Subcutaneous abdominal adipose tissue (tissue), 5 donors: ENCODE results near the gene TMEM163.

Experiments used
- H3K27ac ChIP-seq: one replicate; pipeline ENCODE4 v1.7.0; 2013; ENCODE audit warnings: low read depth, mild to moderate bottlenecking, inconsistent platforms, low read length, moderate library complexity
- H3K27me3 ChIP-seq, 5 donors: one replicate each; pipeline ENCODE4 v1.7.0; 2013; ENCODE audit warnings: low read length in 5 of 5, inconsistent platforms in 1 of 5; ENCODE audit not compliant: control insufficient read depth in 5 of 5, insufficient read depth in 4 of 5
- H3K36me3 ChIP-seq, 5 donors: one replicate each; pipeline ENCODE4 v1.7.0; 2013; ENCODE audit warnings: low read length in 5 of 5; ENCODE audit not compliant: control insufficient read depth in 5 of 5, insufficient read depth in 5 of 5
- H3K4me1 ChIP-seq, 5 donors: one replicate each; pipeline ENCODE4 v1.7.0; 2013; ENCODE audit warnings: low read length in 5 of 5, mild to moderate bottlenecking in 3 of 5, moderate library complexity in 1 of 5; ENCODE audit not compliant: control insufficient read depth in 5 of 5, insufficient read depth in 5 of 5
- H3K4me3 ChIP-seq, 5 donors: one replicate each; pipeline ENCODE4 v1.7.0; 2013; ENCODE audit warnings: low read length in 5 of 5, low read depth in 1 of 5
- H3K9ac ChIP-seq, 5 donors: one replicate each; pipeline ENCODE4 v1.7.0; 2013; ENCODE audit warnings: low read length in 5 of 5, mild to moderate bottlenecking in 4 of 5, moderate library complexity in 3 of 5
- H3K9me3 ChIP-seq, 5 donors: one replicate each; pipeline ENCODE4 v1.7.0; 2013; ENCODE audit warnings: low read length in 5 of 5; ENCODE audit not compliant: control insufficient read depth in 5 of 5
- donor health status: healthy.
- donor health status: healthy.
- donor health status: healthy.
- donor health status: healthy.
- donor health status: healthy.

The TMEM163 gene

DNA sequence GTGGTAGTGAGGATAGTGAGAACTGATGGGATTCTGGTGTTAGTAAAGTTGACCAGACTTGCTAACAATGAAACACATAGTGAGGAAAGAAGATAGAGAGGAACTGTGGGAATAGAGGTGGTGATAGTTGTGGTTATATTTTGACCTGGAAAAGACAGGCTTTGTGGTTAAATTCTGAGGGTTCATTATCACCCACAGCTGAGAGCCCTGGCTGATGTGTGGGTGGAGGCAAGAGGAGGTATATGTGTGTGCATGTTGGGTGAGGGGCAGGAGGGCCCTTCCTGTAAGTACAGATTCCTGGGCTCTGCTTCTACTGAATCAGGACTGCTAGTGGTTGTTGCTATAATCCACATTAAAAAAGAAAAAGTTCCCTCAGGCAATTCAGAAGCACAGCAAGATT, 26.2 kb upstream of the TMEM163 start:
- Histone ChIP-seq H3K27me3 (no peaks in the 10 kb centered on the region), H3K27ac (no peak overlapping the region), H3K4me3 (no peak overlapping the region), H3K36me3 (no peaks in the 10 kb centered on the region), H3K9ac (no peak overlapping the region), H3K9me3 (no peaks in the 10 kb centered on the region), H3K4me1 (peaks cover 0 to 3% (median 0%) of the 10 kb centered on the region in 5 donors)

DNA sequence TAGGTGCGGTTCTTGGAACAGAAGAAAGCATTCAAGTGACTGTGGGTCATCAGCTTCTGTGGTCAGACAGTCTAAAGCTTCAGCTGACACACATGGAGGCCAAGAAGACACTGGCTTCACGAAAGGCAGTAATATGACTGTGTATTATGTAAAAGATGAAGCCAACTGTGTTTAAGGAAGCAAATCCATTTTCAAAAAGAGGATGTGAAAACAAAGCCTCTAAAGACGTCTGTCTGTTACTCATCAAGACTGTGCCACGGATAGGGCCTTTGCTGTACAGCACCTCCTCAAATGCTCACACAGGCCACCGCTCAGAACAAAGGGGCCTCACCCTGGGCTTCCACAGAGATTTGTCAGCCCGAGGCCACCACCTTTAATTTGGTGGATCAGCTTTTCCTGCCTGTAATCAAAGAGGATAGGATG, 21.1 kb upstream of the TMEM163 start:
- no peak overlapping the region for H3K27ac ChIP-seq
- H3K9ac ChIP-seq, result no peak overlapping the region
- peaks cover 0 to 16% (median 0%) of the 10 kb centered on the region in 5 donors for H3K4me1 ChIP-seq

DNA sequence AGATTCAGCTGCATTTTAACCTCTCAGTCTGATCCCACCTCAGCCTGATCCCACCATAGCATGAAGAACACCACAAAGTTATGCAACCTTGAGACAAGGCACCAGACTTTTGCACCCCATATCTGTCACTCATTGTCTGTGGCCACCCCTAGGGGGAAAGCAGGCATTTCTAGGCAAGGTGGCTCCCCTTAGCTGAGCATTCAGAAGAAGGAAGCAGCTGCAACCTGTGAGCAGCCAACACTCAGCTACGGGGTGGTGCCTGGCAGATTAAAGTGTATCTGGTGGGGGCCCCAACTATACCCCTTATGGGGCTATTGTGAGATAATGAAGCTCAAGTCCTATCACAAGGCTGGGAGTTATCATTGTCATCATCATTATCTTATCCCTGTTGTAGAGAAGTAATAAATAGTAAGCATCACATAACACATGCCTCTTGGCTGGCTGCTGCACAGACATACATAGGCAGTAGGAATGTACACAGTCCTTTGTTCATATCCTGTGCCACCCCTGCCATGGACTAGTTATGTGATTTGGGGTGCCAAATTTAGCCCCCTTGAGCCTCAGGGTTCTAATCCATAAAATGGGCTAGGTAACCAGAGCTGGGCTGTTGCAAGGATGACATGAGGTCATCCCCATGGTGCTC, 20.6 kb upstream of the TMEM163 start:
- no peak overlapping the region for H3K27ac ChIP-seq
- H3K4me3 ChIP-seq, result no peak overlapping the region
- no peaks in the 10 kb centered on the region for H3K9me3 ChIP-seq
- H3K36me3 ChIP-seq, result no peaks in the 10 kb centered on the region
- H3K9ac ChIP-seq, result no peak overlapping the region
- peaks cover 0 to 16% (median 0%) of the 10 kb centered on the region in 5 donors for H3K4me1 ChIP-seq
- peaks cover 0 to 5% (median 0%) of the 10 kb centered on the region in 5 donors for H3K27me3 ChIP-seq

More for the DNA sequence above, 21.1 kb upstream of the TMEM163 start:
- Histone ChIP-seq H3K9me3 (no peaks in the 10 kb centered on the region), H3K36me3 (no peaks in the 10 kb centered on the region), H3K4me3 (no peak overlapping the region), H3K27me3 (no peaks in the 10 kb centered on the region)

DNA sequence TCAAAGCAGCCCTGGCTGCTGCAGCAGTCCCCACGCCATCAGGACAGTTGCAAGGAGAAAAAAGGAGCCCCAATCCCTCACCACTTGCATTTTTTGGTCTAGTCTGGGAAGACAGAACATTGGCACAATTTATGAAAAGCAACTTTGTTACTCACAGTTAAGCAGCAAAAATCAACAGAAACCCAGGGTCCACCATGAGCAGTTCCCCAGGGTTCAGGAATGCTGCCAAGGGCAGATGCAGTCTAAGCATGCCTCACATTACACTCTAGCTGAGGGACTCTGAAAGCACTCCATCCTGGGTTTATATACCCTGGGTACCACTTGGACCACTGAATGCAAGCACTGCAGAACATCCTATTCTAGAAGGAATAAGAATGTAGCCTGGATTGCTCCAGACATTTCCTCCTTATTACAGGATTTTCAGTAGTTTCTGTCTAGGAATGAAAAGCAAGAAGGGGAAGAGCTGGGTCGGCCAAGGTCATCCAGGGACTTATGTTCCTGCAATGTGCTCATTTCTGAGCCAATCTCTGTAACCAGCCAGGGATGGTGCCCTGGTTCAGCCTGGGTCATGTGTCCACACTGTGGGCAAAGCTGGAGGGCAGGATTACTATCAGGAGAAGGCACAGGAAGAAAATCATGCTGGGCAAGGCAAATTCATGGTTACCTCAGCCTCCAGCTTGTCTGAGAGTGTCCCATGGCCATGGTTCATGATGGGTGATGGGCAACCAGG, 19.5 kb upstream of the TMEM163 start:
- H3K9ac ChIP-seq, result no peak overlapping the region
- peaks cover 0 to 7% (median 0%) of the 10 kb centered on the region in 5 donors for H3K27me3 ChIP-seq
- no peaks in the 10 kb centered on the region for H3K36me3 ChIP-seq
- no peak overlapping the region for H3K4me3 ChIP-seq
- no peak overlapping the region for H3K27ac ChIP-seq
- peaks cover 0 to 16% (median 0%) of the 10 kb centered on the region in 5 donors for H3K4me1 ChIP-seq
- no peaks in the 10 kb centered on the region for H3K9me3 ChIP-seq

DNA sequence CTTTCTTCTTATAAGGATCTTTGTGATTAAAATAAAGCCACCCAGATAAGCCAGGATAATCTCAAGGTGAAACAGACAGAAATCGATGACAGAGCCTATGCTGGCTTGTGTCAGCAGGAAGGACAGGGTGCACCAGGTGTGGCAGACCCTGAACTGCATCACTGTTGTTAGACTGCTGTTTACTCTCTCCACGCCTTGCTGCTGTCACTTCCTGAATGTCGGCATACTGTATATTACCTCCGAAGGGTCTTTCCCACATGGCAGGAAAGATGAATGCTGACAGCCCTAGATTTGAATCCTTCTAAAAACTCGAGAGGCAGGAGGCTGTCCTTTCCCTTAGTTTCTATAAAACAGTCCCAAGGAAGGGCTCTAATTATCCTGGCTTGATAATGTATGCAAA, 18.9 kb upstream of the TMEM163 start:
- Histone ChIP-seq H3K36me3 (no peaks in the 10 kb centered on the region), H3K27me3 (peaks cover 0 to 7% (median 0%) of the 10 kb centered on the region in 5 donors), H3K27ac (no peak overlapping the region), H3K9ac (no peak overlapping the region), H3K4me3 (no peak overlapping the region), H3K9me3 (no peaks in the 10 kb centered on the region), H3K4me1 (peaks cover 0 to 16% (median 0%) of the 10 kb centered on the region in 5 donors)

DNA sequence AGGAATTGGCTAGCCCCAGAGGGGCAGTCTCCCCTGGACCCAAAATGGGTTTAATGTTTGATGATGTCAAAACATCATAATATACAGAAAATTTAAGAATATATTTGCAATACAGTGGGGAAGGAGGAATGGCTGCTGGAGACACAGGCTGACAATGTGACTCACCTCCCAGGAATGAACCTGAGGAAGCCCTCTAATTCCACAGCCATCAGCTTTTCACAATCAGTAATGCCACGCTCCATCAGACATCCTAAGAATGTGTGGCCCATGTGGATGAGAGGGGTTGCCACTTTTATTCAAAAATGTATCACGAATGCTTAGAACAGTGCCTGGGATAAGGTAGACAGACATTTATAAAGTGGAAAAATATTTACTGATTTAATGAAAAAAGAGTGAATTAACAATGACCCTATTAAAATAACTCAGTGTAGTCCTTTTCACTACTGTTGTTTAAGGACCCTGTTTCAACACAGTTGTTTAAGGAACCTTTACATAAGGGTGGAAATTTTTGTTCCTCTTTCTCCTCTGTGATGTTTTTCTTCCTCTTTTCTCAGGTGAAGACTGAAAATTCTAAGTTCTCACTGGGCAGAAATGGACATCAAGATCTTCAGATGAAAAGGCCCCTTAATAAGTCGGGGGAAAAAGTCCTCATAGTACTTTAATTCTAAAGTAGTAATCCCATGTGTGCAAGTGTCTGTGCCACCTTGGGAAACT, 17.5 kb upstream of the TMEM163 start:
- Histone ChIP-seq H3K9ac (no peak overlapping the region), H3K27me3 (peaks cover 0 to 7% (median 0%) of the 10 kb centered on the region in 5 donors), H3K4me1 (peaks cover 0 to 16% (median 0%) of the 10 kb centered on the region in 5 donors), H3K27ac (no peak overlapping the region), H3K9me3 (peaks cover 0 to under 1% (median 0%) of the 10 kb centered on the region in 5 donors), H3K36me3 (no peaks in the 10 kb centered on the region), H3K4me3 (no peak overlapping the region)

DNA sequence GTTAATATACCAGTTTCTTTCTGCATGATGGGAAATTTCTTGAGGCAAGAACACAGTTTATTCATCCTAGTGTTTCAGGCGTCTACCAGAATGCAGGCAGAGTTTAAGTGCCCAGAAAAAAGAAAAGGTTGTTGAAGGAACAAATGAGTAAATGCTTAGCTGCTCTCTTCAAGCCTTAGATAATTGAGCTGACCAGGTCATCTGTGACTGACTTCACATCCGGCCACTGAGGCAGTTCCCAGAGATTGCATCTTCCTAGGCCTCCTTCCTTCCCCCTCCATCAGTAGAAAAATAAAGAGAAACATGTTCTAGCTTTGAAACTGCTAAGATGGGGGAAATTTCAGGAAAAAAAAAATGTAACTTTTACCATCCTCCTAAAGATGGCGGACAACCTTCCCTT, 9.4 kb upstream of the TMEM163 start:
- Histone ChIP-seq H3K4me3 (no peak overlapping the region), H3K27me3 (peaks cover 0 to 4% (median 0%) of the 10 kb centered on the region in 5 donors), H3K9me3 (peaks cover 0 to 5% (median 0%) of the 10 kb centered on the region in 5 donors), H3K36me3 (no peaks in the 10 kb centered on the region), H3K9ac (no peak overlapping the region), H3K27ac (no peak overlapping the region), H3K4me1 (no peaks in the 10 kb centered on the region)

DNA sequence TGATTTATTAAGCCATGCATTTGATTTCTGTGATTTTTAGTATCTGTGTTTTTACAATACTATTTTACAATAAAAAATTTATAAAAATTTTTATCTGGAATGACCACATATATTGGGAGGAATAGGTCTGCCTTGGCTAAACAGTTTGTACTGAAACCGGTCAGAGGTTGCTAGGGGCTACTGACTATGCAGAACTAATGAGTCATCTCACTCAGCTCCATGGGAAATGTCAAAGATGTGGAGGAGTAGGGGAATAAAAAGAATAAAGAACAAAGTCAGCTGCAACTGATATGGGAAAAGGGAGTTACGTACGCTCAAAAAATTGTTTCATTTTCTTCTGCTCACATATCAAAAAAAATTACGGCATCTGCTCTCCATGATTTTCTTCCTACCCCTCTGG, 8.6 kb upstream of the TMEM163 start:
- Histone ChIP-seq H3K27ac (no peak overlapping the region), H3K4me1 (no peaks in the 10 kb centered on the region), H3K36me3 (no peaks in the 10 kb centered on the region), H3K9ac (no peak overlapping the region), H3K4me3 (no peak overlapping the region), H3K27me3 (peaks cover 0 to 9% (median 3%) of the 10 kb centered on the region in 5 donors), H3K9me3 (peaks cover 0 to 5% (median 0%) of the 10 kb centered on the region in 5 donors)

DNA sequence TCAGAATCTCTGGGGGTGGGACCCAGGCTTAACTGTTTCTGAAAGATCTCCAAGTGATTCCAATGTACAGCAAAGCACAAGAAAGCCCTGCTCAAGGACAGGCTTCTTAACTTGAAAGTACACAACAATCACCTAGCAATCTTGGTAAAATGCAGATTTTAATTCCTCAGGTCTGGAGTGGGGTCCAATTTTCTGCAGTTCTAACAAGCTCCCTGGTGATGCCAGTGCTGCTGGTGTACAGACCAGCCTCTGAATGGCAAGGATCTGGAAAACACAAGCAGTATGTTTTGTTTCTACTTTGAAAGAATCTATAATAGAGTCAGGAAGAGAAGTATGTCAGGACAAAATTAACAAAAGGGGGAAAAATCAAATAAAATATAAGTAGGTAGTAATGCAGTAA, 7.8 kb upstream of the TMEM163 start:
- no peak overlapping the region for H3K9ac ChIP-seq
- H3K27me3 ChIP-seq, result peaks cover 0 to 9% (median 3%) of the 10 kb centered on the region in 5 donors
- H3K4me1 ChIP-seq, result no peaks in the 10 kb centered on the region
- no peak overlapping the region for H3K4me3 ChIP-seq
- no peaks in the 10 kb centered on the region for H3K36me3 ChIP-seq
- H3K27ac ChIP-seq, result no peak overlapping the region
- peaks cover 0 to 5% (median 0%) of the 10 kb centered on the region in 5 donors for H3K9me3 ChIP-seq

DNA sequence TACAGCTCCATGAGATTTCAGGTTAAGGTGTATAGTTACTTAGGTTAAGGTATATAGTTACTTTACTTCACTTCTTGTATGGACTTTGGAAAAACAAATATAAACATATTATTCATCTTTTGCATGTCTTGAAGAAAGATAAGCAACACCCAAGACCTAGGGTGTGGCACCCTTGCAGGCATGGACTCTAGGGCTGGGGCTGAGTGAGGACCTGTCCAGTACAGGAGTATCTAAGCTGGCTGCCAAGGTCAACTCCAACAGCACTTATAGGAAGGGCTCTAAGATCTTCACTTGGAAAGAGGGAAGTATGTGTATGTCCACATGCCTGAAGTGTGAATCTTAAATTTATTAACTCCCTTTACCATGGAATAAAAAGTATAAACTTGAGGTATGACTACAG, 7.1 kb upstream of the TMEM163 start:
- H3K27ac ChIP-seq, result no peak overlapping the region
- H3K9me3 ChIP-seq, result peaks cover 0 to under 1% (median 0%) of the 10 kb centered on the region in 5 donors
- peaks cover 0 to 9% (median 3%) of the 10 kb centered on the region in 5 donors for H3K27me3 ChIP-seq
- no peaks in the 10 kb centered on the region for H3K36me3 ChIP-seq
- no peak overlapping the region for H3K4me3 ChIP-seq
- H3K9ac ChIP-seq, result no peak overlapping the region
- no peaks in the 10 kb centered on the region for H3K4me1 ChIP-seq
